HepG2 (cell line): ENCODE measurements around the gene SLC25A25. TPM values are rescaled to one million over a fixed set of nuclear protein-coding genes. Genes with fewer than 3 reads are reported as not detected.

Experiments used
- AFF4 ChIP-seq: sonication (generic); formaldehyde crosslinking; IDR thresholded peaks from 2 replicates; pipeline ENCODE4 v1.4.0; 2020; ENCODE audit warnings: missing genetic modification reagents
- AHR ChIP-seq: IDR thresholded peaks from 2 replicates; pipeline ENCODE4 v1.6.1; 2018; ENCODE audit warnings: missing genetic modification reagents, missing compliant biosample characterization
- BRD4 ChIP-seq: sonication (generic); formaldehyde crosslinking; IDR thresholded peaks from 2 replicates; pipeline ENCODE4 v1.4.0; 2020; ENCODE audit warnings: missing genetic modification reagents
- ELF3 ChIP-seq: IDR thresholded peaks from 2 replicates; pipeline ENCODE4 v1.6.1; 2016; ENCODE audit warnings: missing genetic modification reagents, missing compliant biosample characterization
- KLF6 ChIP-seq: IDR thresholded peaks from 2 replicates; pipeline ENCODE4 v1.8.0; 2016; ENCODE audit warnings: missing biosample characterization, missing genetic modification reagents
- RARA ChIP-seq: IDR thresholded peaks from 2 replicates; pipeline ENCODE4 v1.6.1; 2016; ENCODE audit warnings: missing genetic modification reagents, missing compliant biosample characterization
- TCF7 ChIP-seq: sonication (generic); IDR thresholded peaks from 2 replicates; pipeline ENCODE4 v1.6.1; 2016; ENCODE audit warnings: antibody characterized with exemption, low read depth
- ZNF264 ChIP-seq: sonication (generic); formaldehyde crosslinking; IDR thresholded peaks from 2 replicates; pipeline ENCODE4 v1.4.0; 2020; ENCODE audit warnings: missing genetic modification reagents
- ZNF337 ChIP-seq: sonication (generic); formaldehyde crosslinking; IDR thresholded peaks from 2 replicates; pipeline ENCODE4 v1.5.1; 2020; ENCODE audit warnings: missing genetic modification reagents, low read depth, mild to moderate bottlenecking, borderline replicate concordance
- ZNF704 ChIP-seq: sonication (generic); formaldehyde crosslinking; IDR thresholded peaks from 2 replicates; pipeline ENCODE4 v1.8.1; 2023; ENCODE audit warnings: mild to moderate bottlenecking, inconsistent platforms, moderate library complexity, missing genetic modification reagents, borderline replicate concordance
- polyA plus RNA-seq, 8 experiments: library from polyadenylated mRNA; depleted of rRNA in 3 of 8; stranded (reverse) in 7 of 8; unstranded in 1 of 8; fragments of >200 nt; fragmentation: Illumina TruSeq in 4 of 8; extraction: Trizol in 4 of 8; gene quantifications; 2 replicates each; pipeline versions ENCODE4 v1.2.1 to v1.2.3, GENCODE V29; 2011 to 2016; ENCODE audit warnings: low read depth in 4 of 8, missing spikeins in 1 of 8, mixed read lengths in 1 of 8; ENCODE audit not compliant: insufficient read depth in 1 of 8
- total RNA-seq, 5 experiments: library from RNA; depleted of rRNA; stranded (reverse); fragments of >200 nt; fragmentation: Illumina TruSeq; extraction: Trizol; gene quantifications; 2 replicates each; pipeline ENCODE4 v1.2.3, GENCODE V29; 2016; ENCODE audit warnings: low read depth in 1 of 5
- TF ChIP-seq, protein P1 (sequence below): IDR thresholded peaks from 2 replicates; pipeline ENCODE4 v1.4.0; 2020; ENCODE audit warnings: mild to moderate bottlenecking, missing genetic modification reagents
- TF ChIP-seq, protein P2 (sequence below): sonication (generic); formaldehyde crosslinking; IDR thresholded peaks from 2 replicates; pipeline ENCODE4 v1.8.0; 2022; ENCODE audit warnings: missing genetic modification reagents, mild to moderate bottlenecking, moderate library complexity, borderline replicate concordance
- TF ChIP-seq, protein P3 (sequence below): sonication (generic); formaldehyde crosslinking; IDR thresholded peaks from 2 replicates; pipeline ENCODE4 v1.4.0; 2020; ENCODE audit warnings: low read depth, missing genetic modification reagents

SLC25A25 gene
- total and polyA plus RNA-seq, 2 of the 13 experiments (the other 11 are each of a cell fraction or from before 2014, with no cell fraction given) = 10.5 to 24.8 TPM

- TF ChIP-seq, protein P1, sequence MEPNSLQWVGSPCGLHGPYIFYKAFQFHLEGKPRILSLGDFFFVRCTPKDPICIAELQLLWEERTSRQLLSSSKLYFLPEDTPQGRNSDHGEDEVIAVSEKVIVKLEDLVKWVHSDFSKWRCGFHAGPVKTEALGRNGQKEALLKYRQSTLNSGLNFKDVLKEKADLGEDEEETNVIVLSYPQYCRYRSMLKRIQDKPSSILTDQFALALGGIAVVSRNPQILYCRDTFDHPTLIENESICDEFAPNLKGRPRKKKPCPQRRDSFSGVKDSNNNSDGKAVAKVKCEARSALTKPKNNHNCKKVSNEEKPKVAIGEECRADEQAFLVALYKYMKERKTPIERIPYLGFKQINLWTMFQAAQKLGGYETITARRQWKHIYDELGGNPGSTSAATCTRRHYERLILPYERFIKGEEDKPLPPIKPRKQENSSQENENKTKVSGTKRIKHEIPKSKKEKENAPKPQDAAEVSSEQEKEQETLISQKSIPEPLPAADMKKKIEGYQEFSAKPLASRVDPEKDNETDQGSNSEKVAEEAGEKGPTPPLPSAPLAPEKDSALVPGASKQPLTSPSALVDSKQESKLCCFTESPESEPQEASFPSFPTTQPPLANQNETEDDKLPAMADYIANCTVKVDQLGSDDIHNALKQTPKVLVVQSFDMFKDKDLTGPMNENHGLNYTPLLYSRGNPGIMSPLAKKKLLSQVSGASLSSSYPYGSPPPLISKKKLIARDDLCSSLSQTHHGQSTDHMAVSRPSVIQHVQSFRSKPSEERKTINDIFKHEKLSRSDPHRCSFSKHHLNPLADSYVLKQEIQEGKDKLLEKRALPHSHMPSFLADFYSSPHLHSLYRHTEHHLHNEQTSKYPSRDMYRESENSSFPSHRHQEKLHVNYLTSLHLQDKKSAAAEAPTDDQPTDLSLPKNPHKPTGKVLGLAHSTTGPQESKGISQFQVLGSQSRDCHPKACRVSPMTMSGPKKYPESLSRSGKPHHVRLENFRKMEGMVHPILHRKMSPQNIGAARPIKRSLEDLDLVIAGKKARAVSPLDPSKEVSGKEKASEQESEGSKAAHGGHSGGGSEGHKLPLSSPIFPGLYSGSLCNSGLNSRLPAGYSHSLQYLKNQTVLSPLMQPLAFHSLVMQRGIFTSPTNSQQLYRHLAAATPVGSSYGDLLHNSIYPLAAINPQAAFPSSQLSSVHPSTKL (CRISPR knock-in tag) = no peak
- no peak for TF ChIP-seq ZNF704
- peak; percentile 28; the same call in 1 of the 2 replicates for TF ChIP-seq BRD4 (CRISPR knock-in tag)
- no peak for TF ChIP-seq RARA (CRISPR knock-in tag)
- TF ChIP-seq ELF3 (CRISPR knock-in tag) = peak; percentile 54
- TF ChIP-seq ZNF337 (CRISPR knock-in tag) = no peak
- TF ChIP-seq ZNF264 = peak; percentile 10; the same call in 1 of the 2 replicates
- no peak for TF ChIP-seq AHR
- no peak for TF ChIP-seq KLF6 (CRISPR knock-in tag)
- TF ChIP-seq, protein P2, sequence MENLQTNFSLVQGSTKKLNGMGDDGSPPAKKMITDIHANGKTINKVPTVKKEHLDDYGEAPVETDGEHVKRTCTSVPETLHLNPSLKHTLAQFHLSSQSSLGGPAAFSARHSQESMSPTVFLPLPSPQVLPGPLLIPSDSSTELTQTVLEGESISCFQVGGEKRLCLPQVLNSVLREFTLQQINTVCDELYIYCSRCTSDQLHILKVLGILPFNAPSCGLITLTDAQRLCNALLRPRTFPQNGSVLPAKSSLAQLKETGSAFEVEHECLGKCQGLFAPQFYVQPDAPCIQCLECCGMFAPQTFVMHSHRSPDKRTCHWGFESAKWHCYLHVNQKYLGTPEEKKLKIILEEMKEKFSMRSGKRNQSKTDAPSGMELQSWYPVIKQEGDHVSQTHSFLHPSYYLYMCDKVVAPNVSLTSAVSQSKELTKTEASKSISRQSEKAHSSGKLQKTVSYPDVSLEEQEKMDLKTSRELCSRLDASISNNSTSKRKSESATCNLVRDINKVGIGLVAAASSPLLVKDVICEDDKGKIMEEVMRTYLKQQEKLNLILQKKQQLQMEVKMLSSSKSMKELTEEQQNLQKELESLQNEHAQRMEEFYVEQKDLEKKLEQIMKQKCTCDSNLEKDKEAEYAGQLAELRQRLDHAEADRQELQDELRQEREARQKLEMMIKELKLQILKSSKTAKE (CRISPR knock-in tag) = no peak
- no peak for TF ChIP-seq TCF7
- TF ChIP-seq AFF4 (CRISPR knock-in tag) = no peak
- TF ChIP-seq, protein P3, sequence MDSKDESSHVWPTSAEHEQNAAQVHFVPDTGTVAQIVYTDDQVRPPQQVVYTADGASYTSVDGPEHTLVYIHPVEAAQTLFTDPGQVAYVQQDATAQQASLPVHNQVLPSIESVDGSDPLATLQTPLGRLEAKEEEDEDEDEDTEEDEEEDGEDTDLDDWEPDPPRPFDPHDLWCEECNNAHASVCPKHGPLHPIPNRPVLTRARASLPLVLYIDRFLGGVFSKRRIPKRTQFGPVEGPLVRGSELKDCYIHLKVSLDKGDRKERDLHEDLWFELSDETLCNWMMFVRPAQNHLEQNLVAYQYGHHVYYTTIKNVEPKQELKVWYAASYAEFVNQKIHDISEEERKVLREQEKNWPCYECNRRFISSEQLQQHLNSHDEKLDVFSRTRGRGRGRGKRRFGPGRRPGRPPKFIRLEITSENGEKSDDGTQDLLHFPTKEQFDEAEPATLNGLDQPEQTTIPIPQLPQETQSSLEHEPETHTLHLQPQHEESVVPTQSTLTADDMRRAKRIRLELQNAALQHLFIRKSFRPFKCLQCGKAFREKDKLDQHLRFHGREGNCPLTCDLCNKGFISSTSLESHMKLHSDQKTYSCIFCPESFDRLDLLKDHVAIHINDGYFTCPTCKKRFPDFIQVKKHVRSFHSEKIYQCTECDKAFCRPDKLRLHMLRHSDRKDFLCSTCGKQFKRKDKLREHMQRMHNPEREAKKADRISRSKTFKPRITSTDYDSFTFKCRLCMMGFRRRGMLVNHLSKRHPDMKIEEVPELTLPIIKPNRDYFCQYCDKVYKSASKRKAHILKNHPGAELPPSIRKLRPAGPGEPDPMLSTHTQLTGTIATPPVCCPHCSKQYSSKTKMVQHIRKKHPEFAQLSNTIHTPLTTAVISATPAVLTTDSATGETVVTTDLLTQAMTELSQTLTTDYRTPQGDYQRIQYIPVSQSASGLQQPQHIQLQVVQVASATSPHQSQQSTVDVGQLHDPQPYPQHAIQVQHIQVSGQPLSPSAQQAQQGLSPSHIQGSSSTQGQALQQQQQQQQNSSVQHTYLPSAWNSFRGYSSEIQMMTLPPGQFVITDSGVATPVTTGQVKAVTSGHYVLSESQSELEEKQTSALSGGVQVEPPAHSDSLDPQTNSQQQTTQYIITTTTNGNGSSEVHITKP (CRISPR knock-in tag) = no peak
These were observed 1.1 kb upstream of the SLC25A25 start, which contains the start of gene NAIF1 (continued) for GRCh38 chr9:128066713-128067644.
